Ascending aorta (tissue), 2 donors: ENCODE results near the gene PITPNM2. TPM values are rescaled to one million over a fixed set of nuclear protein-coding genes. Genes with fewer than 3 reads are reported as not detected.

ENCODE experiments used
- DNase-seq, 2 donors: peaks; one replicate each; pipeline ENCODE4 v3.0.0-alpha.2; 2019; ENCODE audit warnings: low spot score in 2 of 2
- H3K27ac ChIP-seq, 2 donors: fragments of 200-600 bp; sonication (generic); one replicate each; pipeline ENCODE4 v1.5.1; 2016 to 2017; ENCODE audit warnings: mild to moderate bottlenecking in 1 of 2
- H3K27me3 ChIP-seq: fragments of 200-600 bp; sonication (generic); one replicate; pipeline ENCODE4 v1.5.1; 2017
- H3K36me3 ChIP-seq, 2 donors: fragments of 200-600 bp; sonication (generic); one replicate each; pipeline ENCODE4 v1.5.1; 2016
- H3K4me1 ChIP-seq, 2 donors: fragments of 200-600 bp; sonication (generic); one replicate each; pipeline ENCODE4 v1.5.1; 2016 to 2017; ENCODE audit warnings: mild to moderate bottlenecking in 1 of 2
- H3K4me3 ChIP-seq, 2 donors: fragments of 200-600 bp; sonication (generic); one replicate each; pipeline ENCODE4 v1.5.1; 2016 to 2017; ENCODE audit warnings: mild to moderate bottlenecking in 1 of 2
- H3K9me3 ChIP-seq, 2 donors: fragments of 200-600 bp; sonication (generic); one replicate each; pipeline ENCODE4 v1.5.1; 2016
- CTCF ChIP-seq, 3 experiments: fragments of 200-600 bp in 2 of 3; fragments of 450-650 bp in 1 of 3; sonication (generic) in 2 of 3; IDR thresholded peaks; one replicate each; pipeline ENCODE4 v1.5.1; 2016 to 2019; ENCODE audit warnings: antibody characterized with exemption in 3 of 3, mild to moderate bottlenecking in 1 of 3, moderate library complexity in 1 of 3
- intact Hi-C: fragments of 100-400 bp; cut with DNase I; formaldehyde crosslinking; loops from one replicate; pipeline ENCODE4 v1.15.1; 2023
- total RNA-seq: library from RNA; depleted of rRNA; stranded (reverse); fragments of >200 nt; gene quantifications from one replicate; pipeline ENCODE4 v1.1.0, GENCODE V29; 2016

PITPNM2 gene
- total RNA-seq, 1 donor from 2014 or later: 8.4 TPM

- no peak for DNase-seq
- intact Hi-C loops: no loop called here
- Histone ChIP-seq H3K4me1 (no peaks in the 10 kb centered on the region), H3K27me3 (no peaks in the 10 kb centered on the region), H3K4me3 (no peak overlapping the region), H3K27ac (no peak overlapping the region), H3K36me3 (no peaks in the 10 kb centered on the region), H3K9me3 (no peaks in the 10 kb centered on the region)
- TF ChIP-seq CTCF (IDR thresholded peaks at IDR 0.05): no peak
Measured at GRCh38 chr12:123133701-123134100, 17.2 kb downstream of the PITPNM2 start.

GRCh38 chr12:123132951-123133619 lies 17.8 kb downstream of the PITPNM2 start:
- H3K27ac ChIP-seq: no peak overlapping the region
- intact Hi-C loops: no loop called here

GRCh38 chr12:123131879-123132402 lies 18.9 kb downstream of the PITPNM2 start:
- H3K36me3 ChIP-seq: no peaks in the 10 kb centered on the region
- no peak for TF ChIP-seq CTCF (IDR thresholded peaks at IDR 0.05)
- H3K4me1 ChIP-seq: no peaks in the 10 kb centered on the region
- intact Hi-C loops: no loop called here
- no peaks in the 10 kb centered on the region for H3K9me3 ChIP-seq
- no peak for DNase-seq
- H3K27ac ChIP-seq: no peak overlapping the region
- H3K27me3 ChIP-seq: no peaks in the 10 kb centered on the region
- H3K4me3 ChIP-seq: no peak overlapping the region

More at GRCh38 chr12:123132951-123133619, 17.8 kb downstream of the PITPNM2 start:
- Histone ChIP-seq H3K27me3 (no peaks in the 10 kb centered on the region), H3K4me1 (no peaks in the 10 kb centered on the region), H3K9me3 (no peaks in the 10 kb centered on the region), H3K36me3 (no peaks in the 10 kb centered on the region), H3K4me3 (no peak overlapping the region)
- no peak for TF ChIP-seq CTCF (IDR thresholded peaks at IDR 0.05)
- DNase-seq: no peak

GRCh38 chr12:123131291-123131832 lies 19.5 kb downstream of the PITPNM2 start:
- H3K4me1 ChIP-seq: peaks cover 0 to 2% of the 10 kb centered on the region in 2 donors
- H3K4me3 ChIP-seq: no peak overlapping the region
- TF ChIP-seq CTCF (IDR thresholded peaks at IDR 0.05): no peak
- no peak overlapping the region for H3K27ac ChIP-seq
- no peaks in the 10 kb centered on the region for H3K9me3 ChIP-seq
- DNase-seq: no peak
- H3K27me3 ChIP-seq: no peaks in the 10 kb centered on the region
- no peaks in the 10 kb centered on the region for H3K36me3 ChIP-seq
- intact Hi-C loops: no loop called here

- intact Hi-C loops: no loop called here
- no peak overlapping the region for H3K27ac ChIP-seq
Measured at GRCh38 chr12:123129621-123130020, 21.3 kb downstream of the PITPNM2 start.

More at GRCh38 chr12:123129621-123130020, 21.3 kb downstream of the PITPNM2 start:
- Histone ChIP-seq H3K27me3 (no peaks in the 10 kb centered on the region), H3K4me3 (no peak overlapping the region), H3K36me3 (no peaks in the 10 kb centered on the region), H3K4me1 (peaks cover 0 to 7% of the 10 kb centered on the region in 2 donors), H3K9me3 (no peaks in the 10 kb centered on the region)
- no peak for DNase-seq
- no peak for TF ChIP-seq CTCF (IDR thresholded peaks at IDR 0.05)
